Stimulated activated effector memory CD8-positive, alpha-beta T cell treated with anti-CD3 and anti-CD28 coated beads, Interleukin-12 subunit alpha, Interleukin-12 subunit beta, amount 100 ng/mL, for 72 hours (primary cell): ENCODE results near the gene CTAG1A.
"Not testable (repeated sequence)": the region's sequence is repeated elsewhere in the genome, so short reads cannot be mapped to it uniquely, and the experiment has no call there.

Experiments used
- ATAC-seq: fragments of 150-1000 bp; cut with Tn5 transposase; 2 replicates; pipeline ENCODE4 v1.10.0; 2021
- DNase-seq, 2 donors: peaks; one replicate each; pipeline ENCODE4 v3.0.0; 2021 to 2022; ENCODE audit warnings: low spot score in 2 of 2
- H3K27ac Mint-ChIP-seq: one replicate; pipeline ENCODE4 v1.8.0; 2022; ENCODE audit warnings: mild to moderate bottlenecking, mixed read lengths
- H3K36me3 Mint-ChIP-seq: one replicate; pipeline ENCODE4 v1.8.0; 2022; ENCODE audit warnings: mild to moderate bottlenecking, mixed read lengths
- H3K4me1 Mint-ChIP-seq: one replicate; pipeline ENCODE4 v1.8.0; 2022; ENCODE audit warnings: mixed read lengths
- H3K4me3 Mint-ChIP-seq: one replicate; pipeline ENCODE4 v1.8.0; 2022; ENCODE audit warnings: mild to moderate bottlenecking, mixed read lengths
- H3K9me3 Mint-ChIP-seq: one replicate; pipeline ENCODE4 v1.8.0; 2022; ENCODE audit warnings: mixed read lengths

Gene CTAG1A

DNA sequence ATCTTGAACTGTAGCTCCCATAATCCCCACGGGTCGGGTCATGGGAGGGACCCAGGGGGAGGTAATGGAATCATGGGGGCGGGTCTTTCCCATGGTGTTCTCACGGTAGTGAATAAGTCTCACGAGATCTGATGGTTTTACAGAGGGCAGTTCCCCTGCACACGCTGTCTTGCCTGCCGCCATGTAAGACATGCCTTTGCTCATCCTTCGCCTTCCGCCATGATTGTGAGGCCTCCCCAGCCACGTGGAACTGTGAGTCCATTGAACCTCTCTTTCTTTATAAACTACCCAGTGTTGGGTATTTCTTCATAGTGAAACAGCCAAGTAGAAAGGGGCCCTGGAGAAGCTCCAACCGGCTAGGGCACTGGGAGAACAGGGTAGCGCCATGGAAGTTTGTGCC is 12.3 kb downstream of the CTAG1A start:
- Mint-ChIP-seq H3K36me3 (no peaks in the 10 kb centered on the region), H3K9me3 (no peaks in the 10 kb centered on the region), H3K27ac (no peak overlapping the region), H3K4me1 (peaks cover 25% of the 10 kb centered on the region), H3K4me3 (no peak overlapping the region)
- DNase-seq (no peak), ATAC-seq (no peak)

DNA sequence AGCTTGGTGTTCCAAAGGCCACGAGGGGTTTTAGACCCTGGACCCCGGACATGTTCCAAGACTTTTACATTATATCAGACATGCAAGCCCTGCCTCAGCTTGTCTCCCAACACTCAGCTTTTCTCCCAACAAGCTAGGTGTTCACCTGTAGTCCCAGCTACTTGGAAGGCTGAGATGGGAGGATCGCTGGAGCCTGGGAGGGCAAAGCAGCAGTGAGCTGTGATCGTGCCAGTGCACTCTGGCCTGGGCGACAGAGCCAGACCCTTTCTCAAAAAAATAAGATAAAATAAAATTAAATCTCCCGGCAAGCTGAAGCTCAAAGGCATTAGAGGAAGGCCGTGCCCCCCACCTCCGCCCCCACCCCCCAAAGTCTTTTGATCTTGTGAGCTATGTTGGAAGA is 13.7 kb downstream of the CTAG1A start:
- ATAC-seq, result no peak
- Mint-ChIP-seq H3K27ac (no peak overlapping the region), H3K4me1 (peaks cover 25% of the 10 kb centered on the region), H3K9me3 (no peaks in the 10 kb centered on the region), H3K4me3 (no peak overlapping the region), H3K36me3 (no peaks in the 10 kb centered on the region)
- DNase-seq, result no peak

DNA sequence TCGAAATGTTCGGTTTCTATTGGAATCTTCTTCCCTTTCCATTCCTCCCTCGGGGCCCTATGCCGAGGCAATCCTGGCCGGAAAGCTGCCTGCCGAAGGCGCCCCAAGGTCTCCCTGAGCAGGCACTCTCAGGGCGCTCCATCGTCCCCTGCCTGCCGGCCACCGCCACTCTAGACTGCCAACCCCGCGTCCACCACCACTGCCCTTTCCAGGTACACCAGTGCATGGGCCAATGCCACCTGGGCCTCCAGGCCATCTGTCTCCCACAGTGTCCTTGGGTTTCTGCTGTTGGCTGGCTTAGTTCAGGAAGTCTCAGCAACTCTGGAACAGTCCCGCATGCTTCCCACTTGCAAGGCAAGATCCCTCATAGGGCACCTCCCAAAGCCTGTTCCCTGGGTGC is 14.6 kb downstream of the CTAG1A start:
- Mint-ChIP-seq H3K36me3 (no peaks in the 10 kb centered on the region), H3K4me1 (peaks cover 25% of the 10 kb centered on the region), H3K9me3 (no peaks in the 10 kb centered on the region), H3K4me3 (no peak overlapping the region), H3K27ac (no peak overlapping the region)
- ATAC-seq (no peak), DNase-seq (no peak)

DNA sequence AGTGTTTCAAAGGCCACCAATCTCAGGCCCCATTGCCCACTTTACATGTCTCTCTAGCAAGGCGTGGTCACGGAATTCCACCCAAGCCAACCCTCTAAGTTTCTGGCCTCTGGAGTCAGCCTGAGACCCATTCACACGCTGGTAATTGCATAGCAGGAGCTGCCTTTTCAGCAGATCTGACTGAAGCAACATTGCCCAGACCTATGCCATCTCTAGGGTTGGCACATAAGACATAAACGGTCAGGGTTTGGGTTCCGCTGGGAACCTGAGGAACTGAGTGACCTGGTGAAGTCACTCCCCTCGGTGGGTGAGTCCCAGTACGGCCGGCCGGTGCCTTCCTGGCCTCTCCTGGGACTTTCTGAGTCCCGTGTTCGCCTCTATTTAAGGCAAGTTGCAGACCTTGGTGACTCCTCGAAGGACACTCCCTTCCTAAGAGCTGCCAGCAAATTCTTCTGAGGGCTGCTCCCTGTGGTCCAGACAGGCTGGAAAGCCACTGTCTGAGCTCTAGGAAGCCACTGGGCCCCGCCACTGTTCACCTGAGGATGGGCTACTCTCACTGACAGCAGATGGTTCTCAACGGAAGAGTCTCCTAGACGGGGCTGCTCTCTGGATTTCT is 15.9 kb downstream of the CTAG1A start:
- Mint-ChIP-seq H3K27ac (no peak overlapping the region), H3K9me3 (no peaks in the 10 kb centered on the region), H3K4me1 (peaks cover 18% of the 10 kb centered on the region), H3K4me3 (no peak overlapping the region), H3K36me3 (no peaks in the 10 kb centered on the region)
- ATAC-seq (no peak), DNase-seq (no peak)

DNA sequence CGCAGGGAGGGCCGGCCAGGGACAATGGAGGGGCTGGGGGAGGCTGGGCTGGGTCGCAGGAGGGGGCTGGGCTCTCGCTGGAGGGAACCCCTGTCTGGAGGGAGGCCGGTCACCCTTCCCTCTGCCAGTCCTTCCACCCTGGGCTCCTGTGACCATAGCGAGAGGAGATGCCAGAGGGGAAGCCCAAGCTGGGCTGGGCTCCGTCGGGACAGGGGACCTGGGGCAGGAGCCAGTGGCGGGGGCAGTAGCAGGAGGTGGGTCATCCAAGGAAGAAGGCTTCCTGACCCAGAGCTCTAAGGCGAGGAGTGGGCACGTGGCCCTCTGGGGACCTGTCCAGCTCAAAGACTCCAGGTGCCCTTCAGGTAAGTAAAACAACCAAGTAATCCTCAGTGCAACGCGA is 17.3 kb downstream of the CTAG1A start:
- DNase-seq, result no peak
- H3K4me1 Mint-ChIP-seq, result peaks cover 20% of the 10 kb centered on the region
- no peak for ATAC-seq
- no peak overlapping the region for H3K4me3 Mint-ChIP-seq
- H3K36me3 Mint-ChIP-seq, result no peaks in the 10 kb centered on the region
- H3K9me3 Mint-ChIP-seq, result no peaks in the 10 kb centered on the region
- no peak overlapping the region for H3K27ac Mint-ChIP-seq

DNA sequence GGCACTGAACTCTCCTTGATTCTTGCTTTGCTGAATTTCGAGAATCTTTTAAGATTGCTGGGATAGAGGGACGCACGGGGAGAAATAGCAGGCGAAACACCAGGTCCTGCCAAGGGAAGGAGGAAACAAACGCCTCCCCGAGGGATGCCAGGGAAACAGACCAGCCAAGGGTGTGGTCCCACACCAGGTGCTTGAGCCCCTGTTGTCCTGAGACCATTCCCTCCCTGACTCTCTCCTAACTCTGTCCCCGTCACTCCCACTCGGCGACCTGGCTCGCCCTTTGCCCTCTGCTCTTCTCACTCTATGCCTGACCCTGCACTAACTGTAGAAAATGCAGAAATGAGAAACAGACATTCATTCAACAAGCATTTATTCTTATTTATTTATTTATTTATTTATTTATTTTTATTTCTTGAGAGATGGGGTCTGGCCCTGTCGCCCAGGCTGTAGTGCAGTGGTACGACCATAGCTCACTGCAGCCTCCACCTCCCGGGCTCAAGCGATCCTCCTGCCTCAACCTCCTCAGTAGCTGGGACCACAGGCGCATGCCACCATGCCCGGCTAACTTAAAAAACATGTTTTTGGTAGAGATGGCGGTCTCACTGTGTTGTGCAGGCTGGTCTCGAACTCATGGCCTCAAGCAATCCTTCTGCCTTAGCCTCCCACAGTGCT is 18.0 kb downstream of the CTAG1A start:
- no peaks in the 10 kb centered on the region for H3K9me3 Mint-ChIP-seq
- H3K4me1 Mint-ChIP-seq, result peaks cover 20% of the 10 kb centered on the region
- ATAC-seq, result no peak
- no peak overlapping the region for H3K4me3 Mint-ChIP-seq
- H3K27ac Mint-ChIP-seq, result no peak overlapping the region
- H3K36me3 Mint-ChIP-seq, result no peaks in the 10 kb centered on the region
- DNase-seq, result no peak

DNA sequence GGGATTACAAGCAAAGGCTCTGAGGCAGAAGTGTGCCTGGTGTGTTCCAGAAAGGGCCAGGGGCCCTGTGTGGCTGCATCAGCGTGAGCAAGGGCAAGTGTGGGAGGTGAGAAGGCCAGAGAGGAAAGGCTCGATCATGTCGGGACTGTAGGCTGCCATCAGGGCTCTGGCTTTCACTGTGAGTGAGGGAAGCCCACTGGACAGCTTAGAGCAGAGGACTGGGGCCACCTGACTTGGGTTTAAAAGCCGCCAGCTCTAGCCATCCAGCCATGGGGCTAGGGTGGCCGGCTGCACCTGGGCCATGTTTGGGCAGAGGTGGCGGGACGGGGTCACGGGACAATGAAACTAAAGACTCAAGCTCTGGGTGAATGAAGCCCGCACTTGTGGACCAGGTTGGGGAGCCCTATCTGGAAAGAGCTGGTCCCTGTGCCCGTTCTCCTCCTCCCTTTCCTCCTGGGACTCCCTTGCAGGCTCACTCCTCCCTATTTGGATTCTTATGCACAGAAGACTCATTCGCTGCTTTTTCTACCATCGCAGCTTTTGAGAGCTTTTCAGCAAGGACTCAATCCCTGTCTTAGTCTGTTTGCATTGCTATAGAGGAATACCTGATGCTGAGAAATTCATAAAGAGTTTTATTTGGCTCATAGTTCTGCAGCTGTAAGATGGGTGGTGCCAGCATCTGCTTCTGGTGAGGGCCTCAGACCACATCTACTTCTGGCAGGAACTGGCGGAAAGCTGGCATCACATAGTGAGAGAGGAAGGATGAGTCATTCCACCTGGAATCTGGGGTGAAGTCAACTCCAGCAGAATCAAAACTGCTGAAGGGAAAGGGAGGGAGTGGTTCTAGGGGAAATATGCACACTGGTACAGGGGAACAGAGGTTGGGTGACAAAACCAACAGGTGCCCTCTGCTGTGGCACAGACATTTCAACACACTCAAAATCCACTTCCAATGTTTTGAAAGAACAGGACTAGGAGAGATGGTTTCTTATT is 18.8 kb downstream of the CTAG1A start:
- ATAC-seq, result no peak
- H3K4me1 Mint-ChIP-seq, result peaks cover 20% of the 10 kb centered on the region
- no peak for DNase-seq
- H3K9me3 Mint-ChIP-seq, result no peaks in the 10 kb centered on the region
- no peak overlapping the region for H3K4me3 Mint-ChIP-seq
- no peaks in the 10 kb centered on the region for H3K36me3 Mint-ChIP-seq
- H3K27ac Mint-ChIP-seq, result no peak overlapping the region

DNA sequence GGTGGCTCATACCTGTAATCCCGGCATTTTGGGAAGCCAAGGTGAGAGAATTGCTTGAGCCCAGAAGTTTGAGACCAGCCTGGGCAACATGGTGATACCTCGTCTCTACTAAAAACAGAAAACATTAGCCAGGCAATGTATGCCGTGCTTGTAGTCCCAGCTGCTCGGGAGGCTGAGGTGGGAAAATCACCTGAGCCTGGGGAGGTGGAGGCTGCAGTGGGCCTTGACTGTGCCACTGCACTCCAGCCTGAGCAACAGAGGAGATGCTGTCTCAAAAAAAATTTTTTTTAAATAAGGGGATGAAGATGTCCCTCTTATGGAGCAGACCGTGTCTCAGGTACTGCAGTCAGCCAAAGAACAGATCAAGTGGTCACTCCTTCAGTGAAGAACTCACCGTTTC is 20.6 kb downstream of the CTAG1A start:
- no peak for ATAC-seq
- H3K36me3 Mint-ChIP-seq, result no peaks in the 10 kb centered on the region
- no peak for DNase-seq
- H3K4me1 Mint-ChIP-seq, result peaks cover 9% of the 10 kb centered on the region
- no peak overlapping the region for H3K27ac Mint-ChIP-seq
- H3K4me3 Mint-ChIP-seq, result no peak overlapping the region
- no peaks in the 10 kb centered on the region for H3K9me3 Mint-ChIP-seq

DNA sequence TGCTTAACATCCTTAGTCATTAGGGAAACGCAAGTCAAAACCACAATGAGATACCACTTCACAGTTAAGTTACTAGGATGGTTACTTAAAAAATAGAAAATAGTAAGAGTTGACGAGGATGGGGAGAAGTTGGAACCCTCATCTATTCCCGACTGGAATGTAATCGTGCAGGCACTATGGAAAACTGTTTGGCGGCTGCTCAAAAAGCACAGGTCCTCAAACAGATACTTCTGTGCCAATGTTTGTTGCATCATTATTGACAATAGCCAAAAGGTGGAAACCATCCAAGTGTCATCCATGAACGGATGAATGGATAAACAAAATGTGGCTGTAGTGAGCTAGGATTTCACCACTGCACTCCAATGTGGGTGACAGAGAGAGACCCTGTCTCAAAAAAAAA is 22.4 kb downstream of the CTAG1A start:
- Mint-ChIP-seq H3K9me3 (no peaks in the 10 kb centered on the region), H3K4me3 (no peak overlapping the region), H3K4me1 (peaks cover 9% of the 10 kb centered on the region), H3K36me3 (no peaks in the 10 kb centered on the region), H3K27ac (no peak overlapping the region)
- ATAC-seq, result no peak
- no peak for DNase-seq

DNA sequence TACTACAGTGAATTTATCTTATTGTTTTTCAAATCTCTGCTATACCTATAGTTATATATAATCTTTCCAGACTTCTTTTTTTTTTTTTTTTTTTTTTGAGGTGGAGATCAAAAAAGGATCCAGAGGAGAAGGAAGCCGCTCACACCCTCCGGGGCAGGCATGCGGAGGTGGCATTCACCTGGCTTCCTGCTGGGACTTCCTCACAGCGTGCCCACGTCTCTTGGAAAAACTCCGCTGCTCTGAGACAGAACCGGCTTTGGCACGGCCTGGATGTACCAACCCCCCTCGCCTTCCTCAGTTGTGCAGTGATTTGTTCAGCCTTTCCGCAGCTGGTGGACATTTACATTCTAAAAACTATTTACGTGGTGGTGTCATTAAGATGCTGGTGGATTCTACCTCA is 23.0 kb downstream of the CTAG1A start:
- H3K4me3 Mint-ChIP-seq, H3K4me1 Mint-ChIP-seq, H3K27ac Mint-ChIP-seq, ATAC-seq, H3K9me3 Mint-ChIP-seq, H3K36me3 Mint-ChIP-seq, DNase-seq: not testable (repeated sequence)

DNA sequence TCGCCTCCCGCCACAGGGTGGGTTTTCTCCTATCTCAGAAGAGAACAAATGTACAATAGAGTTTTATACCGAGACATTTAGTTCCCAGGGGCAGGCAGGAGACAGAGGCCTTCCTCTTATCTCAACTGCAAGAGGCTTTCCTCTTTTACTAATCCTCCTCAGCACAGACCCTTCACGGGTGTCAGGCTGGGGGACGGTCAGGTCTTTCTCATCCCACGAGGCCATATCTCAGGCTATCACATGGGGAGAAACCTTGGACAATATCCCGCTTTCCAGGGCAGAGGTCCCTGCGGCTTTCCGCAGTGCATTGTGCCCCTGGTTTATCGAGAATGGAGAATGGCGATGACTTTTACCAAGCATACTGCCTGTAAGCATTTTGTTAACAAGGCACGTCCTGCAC is 23.9 kb downstream of the CTAG1A start:
- not testable (repeated sequence) for H3K27ac Mint-ChIP-seq, H3K4me1 Mint-ChIP-seq, ATAC-seq, H3K36me3 Mint-ChIP-seq, H3K9me3 Mint-ChIP-seq, DNase-seq, H3K4me3 Mint-ChIP-seq

DNA sequence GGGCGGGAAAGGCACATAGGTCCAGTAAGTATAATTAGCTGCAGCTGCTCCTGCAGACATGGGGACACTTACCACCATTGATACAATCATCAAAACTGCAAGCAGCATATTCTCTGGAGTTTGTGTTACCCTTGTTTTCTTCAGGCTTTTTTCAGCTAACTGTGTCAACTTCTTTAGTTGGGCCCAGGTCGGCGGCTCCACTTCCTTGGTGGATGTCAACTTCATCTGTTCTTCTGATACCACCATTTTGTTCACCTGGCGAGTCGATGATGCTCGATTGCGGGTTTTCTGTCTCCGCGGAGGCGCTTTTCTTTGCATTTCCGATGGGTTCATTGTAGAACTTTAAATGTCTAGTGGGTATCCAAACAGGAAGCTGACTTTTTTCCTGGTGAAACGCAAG is 26.2 kb downstream of the CTAG1A start:
- not testable (repeated sequence) for DNase-seq, ATAC-seq, H3K27ac Mint-ChIP-seq, H3K4me3 Mint-ChIP-seq, H3K36me3 Mint-ChIP-seq, H3K9me3 Mint-ChIP-seq, H3K4me1 Mint-ChIP-seq

DNA sequence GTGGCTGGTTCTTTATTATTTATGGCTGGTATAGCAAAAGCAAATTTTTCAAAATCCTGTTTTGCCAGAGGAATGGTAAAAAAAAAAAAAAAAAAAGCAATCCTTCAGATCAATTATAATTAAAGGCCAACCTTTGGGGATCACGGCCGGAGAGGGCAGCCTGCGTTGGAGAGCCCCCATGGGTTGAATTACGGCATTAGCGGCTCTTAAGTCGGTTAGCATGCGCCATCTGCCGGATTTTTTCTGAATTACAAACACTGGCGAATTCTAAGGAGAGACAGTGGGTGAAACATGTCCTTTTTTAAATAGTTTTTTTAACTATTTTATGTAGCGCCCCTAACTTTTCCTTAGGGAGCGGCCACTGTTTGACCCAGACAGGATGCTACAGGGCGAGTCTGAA is 28.7 kb downstream of the CTAG1A start:
- H3K4me1 Mint-ChIP-seq, H3K4me3 Mint-ChIP-seq, ATAC-seq, H3K27ac Mint-ChIP-seq, H3K36me3 Mint-ChIP-seq, H3K9me3 Mint-ChIP-seq, DNase-seq: not testable (repeated sequence)

DNA sequence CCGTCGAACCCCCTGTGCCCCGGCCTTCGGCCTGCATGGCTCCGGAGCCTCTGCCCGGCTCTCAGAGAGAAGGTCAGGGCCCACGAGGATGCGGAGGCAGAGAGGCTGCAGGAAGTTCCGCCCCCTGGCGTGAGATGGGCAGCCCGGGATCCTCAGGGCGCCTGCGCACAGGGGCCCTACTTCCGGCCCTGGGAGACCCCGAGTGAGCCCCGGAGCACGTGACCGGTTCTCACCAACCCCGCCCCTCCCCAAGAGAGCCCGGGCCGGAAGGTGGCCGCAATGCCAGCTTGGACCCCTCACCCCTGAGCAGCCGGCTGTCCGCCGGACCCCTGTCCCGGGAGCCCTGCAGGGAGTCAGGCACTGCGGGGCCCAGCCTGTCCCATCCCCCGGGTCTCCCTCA is 34.2 kb downstream of the CTAG1A start, which contains the start of gene CTAG1B:
TSS of gene CTAG1B (minus strand) at position 101 of the 400 bp plus-strand sequence. CDS start at position 37, 64 bp downstream.
- not testable (repeated sequence) for H3K36me3 Mint-ChIP-seq, H3K4me3 Mint-ChIP-seq

DNA sequence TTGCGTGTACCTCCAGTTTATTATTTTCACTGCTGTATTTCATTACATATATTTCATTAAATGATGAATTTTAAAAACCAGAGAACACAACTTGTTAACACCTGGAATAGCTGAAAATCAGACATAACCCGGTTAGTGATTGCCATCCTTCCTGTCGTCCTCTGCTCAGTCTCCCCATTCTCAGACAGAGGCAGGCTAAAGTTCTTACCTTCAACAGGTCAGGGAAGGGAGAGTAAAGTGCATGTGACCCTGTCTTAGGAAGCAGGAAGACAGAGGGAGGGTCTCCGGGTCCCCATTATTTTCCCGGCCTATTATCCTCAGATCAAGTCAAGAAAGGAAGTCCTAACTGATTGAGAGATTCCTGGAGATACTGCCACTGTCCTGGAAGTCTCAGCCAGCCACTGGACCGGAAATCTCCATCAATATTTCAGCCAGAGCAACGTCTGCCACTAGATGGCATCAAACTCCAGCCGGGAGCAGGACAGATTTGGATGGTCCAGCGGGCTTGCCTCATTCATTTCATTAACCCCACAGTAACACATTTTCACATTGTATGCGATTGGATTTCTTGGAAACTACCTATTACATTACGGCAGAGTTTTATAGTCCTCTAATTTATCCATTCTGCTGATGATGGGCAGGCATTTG is 36.0 kb downstream of the CTAG1A start:
- not testable (repeated sequence) for H3K9me3 Mint-ChIP-seq, H3K4me3 Mint-ChIP-seq, H3K4me1 Mint-ChIP-seq, H3K27ac Mint-ChIP-seq, DNase-seq, H3K36me3 Mint-ChIP-seq
- peak; percentile 44 for ATAC-seq

More for the DNA sequence above, 34.2 kb downstream of the CTAG1A start, which contains the start of gene CTAG1B:
- not testable (repeated sequence) for H3K4me1 Mint-ChIP-seq, ATAC-seq, H3K9me3 Mint-ChIP-seq, H3K27ac Mint-ChIP-seq, DNase-seq
